Measurements from ENCODE around the gene PRR23A. TPM values are rescaled to one million over a fixed set of nuclear protein-coding genes. Genes with fewer than 3 reads are reported as not detected.

The PRR23A gene
- polyA plus RNA-seq, 1 donor from 2014 or later, result not detected

DNA sequence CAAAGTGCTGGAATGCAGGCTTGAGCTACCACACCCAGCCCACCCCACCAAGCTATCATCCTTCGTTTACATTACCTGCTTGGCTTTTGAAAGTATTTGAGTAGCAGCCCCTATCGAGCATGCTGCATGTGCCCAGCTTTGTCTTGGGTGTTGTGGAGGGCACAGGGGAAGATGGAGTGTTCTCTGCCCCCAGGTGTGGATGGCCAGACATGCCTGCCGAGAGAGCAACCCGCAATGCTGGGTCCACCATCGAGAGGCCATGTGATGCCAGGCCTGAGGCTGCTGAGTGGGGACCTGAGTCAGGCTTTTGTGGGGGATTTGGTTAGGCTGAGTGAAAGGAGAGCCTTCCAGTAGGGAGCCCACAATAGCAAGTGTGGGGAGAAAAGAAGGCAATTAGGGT is 33.1 kb downstream of the PRR23A start:
- Histone ChIP-seq H3K27me3 (ENCODE audit: insufficient read depth, low read depth, low read length) (no peaks in the 10 kb centered on the region), H3K36me3 (ENCODE audit: insufficient read depth, low read length) (no peaks in the 10 kb centered on the region), H3K9me3 (ENCODE audit: low read length) (no peaks in the 10 kb centered on the region), H2AFZ (ENCODE audit: low read depth, low read length) (no peak overlapping the region), H3F3A (ENCODE audit: insufficient read depth, low read length, poor library complexity, severe bottlenecking) (no peaks in the 10 kb centered on the region), H3K27ac (ENCODE audit: low read length) (no peak overlapping the region), H3K9me2 (ENCODE audit: insufficient read depth, low read length) (no peaks in the 10 kb centered on the region), H3K4me2 (ENCODE audit: low read length) (no peak overlapping the region), H3K4me3 (ENCODE audit: low read length) (no peak overlapping the region), H4K20me1 (ENCODE audit: insufficient read depth) (no peaks in the 10 kb centered on the region), H3K79me2 (replicated peaks; ENCODE audit: insufficient read depth, low read length) (no peaks in the 10 kb centered on the region), H3K9ac (ENCODE audit: low read length) (no peak overlapping the region)
- TF ChIP-seq POLR2AphosphoS5 (IDR thresholded peaks at IDR 0.05) (no peak), MXI1 (conservative IDR thresholded peaks at IDR 0.05; ENCODE audit: poor library complexity, severe bottlenecking) (no peak), SMC3 (conservative IDR thresholded peaks at IDR 0.05; ENCODE audit: poor library complexity) (no peak), RAD21 (conservative IDR thresholded peaks at IDR 0.05) (no peak), EZH2 (IDR thresholded peaks at IDR 0.05; ENCODE audit: borderline replicate concordance, insufficient read depth, low read length, poor library complexity, severe bottlenecking) (no peak), CTCF (IDR thresholded peaks at IDR 0.05; ENCODE audit: poor library complexity, severe bottlenecking) (no peak), EP300 (conservative IDR thresholded peaks at IDR 0.05; ENCODE audit: poor library complexity, severe bottlenecking) (no peak), TAF1 (IDR thresholded peaks at IDR 0.05; ENCODE audit: low read depth) (no peak), REST (IDR thresholded peaks at IDR 0.05; ENCODE audit: borderline replicate concordance) (no peak)

DNA sequence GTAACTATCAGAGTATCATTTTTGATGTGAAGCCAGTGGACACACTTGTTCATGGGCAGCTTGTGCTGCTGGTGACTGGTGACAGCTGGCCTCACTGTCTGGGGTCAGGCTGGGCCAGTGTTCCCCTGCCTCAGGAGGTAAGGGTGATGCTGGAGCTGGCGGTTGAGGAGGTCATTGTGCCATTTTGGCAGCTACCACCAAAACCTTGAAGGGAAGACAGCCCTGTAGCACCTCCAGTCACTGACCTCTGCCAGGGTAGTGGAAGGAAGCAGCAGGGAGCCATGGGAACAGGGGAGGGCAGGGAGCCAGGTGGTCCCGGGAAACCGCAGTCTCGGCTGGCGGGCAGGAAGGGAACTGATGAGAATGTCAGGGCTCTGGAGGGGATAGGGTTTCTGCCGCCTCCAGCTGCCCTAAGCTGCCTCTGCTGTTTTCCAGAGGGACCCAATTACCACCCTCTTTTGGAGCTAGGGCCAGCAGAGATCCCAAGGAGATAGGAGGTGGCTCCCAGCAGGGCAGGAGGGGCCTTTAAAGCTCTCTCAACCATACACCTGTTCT is 34.2 kb downstream of the PRR23A start:
- no peaks in the 10 kb centered on the region for H4K20me1 ChIP-seq (ENCODE audit: insufficient read depth)
- H3K36me3 ChIP-seq (ENCODE audit: insufficient read depth, low read length), result no peaks in the 10 kb centered on the region
- H3K4me2 ChIP-seq (ENCODE audit: low read length), result no peak overlapping the region
- no peak overlapping the region for H3K27ac ChIP-seq (ENCODE audit: low read length)
- H3K9ac ChIP-seq (ENCODE audit: low read length), result no peak overlapping the region
- H3K9me3 ChIP-seq (ENCODE audit: low read length), result no peaks in the 10 kb centered on the region
- H3K9me2 ChIP-seq (ENCODE audit: insufficient read depth, low read length), result no peaks in the 10 kb centered on the region
- no peaks in the 10 kb centered on the region for H3F3A ChIP-seq (ENCODE audit: insufficient read depth, low read length, poor library complexity, severe bottlenecking)
- H2AFZ ChIP-seq (ENCODE audit: low read depth, low read length), result no peak overlapping the region
- H3K27me3 ChIP-seq (ENCODE audit: insufficient read depth, low read depth, low read length), result no peaks in the 10 kb centered on the region
- no peak overlapping the region for H3K4me3 ChIP-seq (ENCODE audit: low read length)
- TF ChIP-seq EP300 (conservative IDR thresholded peaks at IDR 0.05; ENCODE audit: poor library complexity, severe bottlenecking), result no peak
- no peak for TF ChIP-seq POLR2AphosphoS5 (IDR thresholded peaks at IDR 0.05)
- no peak for TF ChIP-seq CTCF (IDR thresholded peaks at IDR 0.05; ENCODE audit: poor library complexity, severe bottlenecking)
- TF ChIP-seq TAF1 (IDR thresholded peaks at IDR 0.05; ENCODE audit: low read depth), result no peak
- no peak for TF ChIP-seq MXI1 (conservative IDR thresholded peaks at IDR 0.05; ENCODE audit: poor library complexity, severe bottlenecking)
- TF ChIP-seq EZH2 (IDR thresholded peaks at IDR 0.05; ENCODE audit: borderline replicate concordance, insufficient read depth, low read length, poor library complexity, severe bottlenecking), result no peak
- no peak for TF ChIP-seq SMC3 (conservative IDR thresholded peaks at IDR 0.05; ENCODE audit: poor library complexity)
- no peak for TF ChIP-seq RAD21 (conservative IDR thresholded peaks at IDR 0.05)
- no peak for TF ChIP-seq REST (IDR thresholded peaks at IDR 0.05; ENCODE audit: borderline replicate concordance)
- no peaks in the 10 kb centered on the region for H3K79me2 ChIP-seq (replicated peaks; ENCODE audit: insufficient read depth, low read length)
